NCI-H226 (cell line): ENCODE results near the gene ZNF19.

Experiments used
- DNase-seq: peaks from one replicate; pipeline ENCODE4 v3.0.0-alpha.2; 2015

Gene ZNF19

DNA sequence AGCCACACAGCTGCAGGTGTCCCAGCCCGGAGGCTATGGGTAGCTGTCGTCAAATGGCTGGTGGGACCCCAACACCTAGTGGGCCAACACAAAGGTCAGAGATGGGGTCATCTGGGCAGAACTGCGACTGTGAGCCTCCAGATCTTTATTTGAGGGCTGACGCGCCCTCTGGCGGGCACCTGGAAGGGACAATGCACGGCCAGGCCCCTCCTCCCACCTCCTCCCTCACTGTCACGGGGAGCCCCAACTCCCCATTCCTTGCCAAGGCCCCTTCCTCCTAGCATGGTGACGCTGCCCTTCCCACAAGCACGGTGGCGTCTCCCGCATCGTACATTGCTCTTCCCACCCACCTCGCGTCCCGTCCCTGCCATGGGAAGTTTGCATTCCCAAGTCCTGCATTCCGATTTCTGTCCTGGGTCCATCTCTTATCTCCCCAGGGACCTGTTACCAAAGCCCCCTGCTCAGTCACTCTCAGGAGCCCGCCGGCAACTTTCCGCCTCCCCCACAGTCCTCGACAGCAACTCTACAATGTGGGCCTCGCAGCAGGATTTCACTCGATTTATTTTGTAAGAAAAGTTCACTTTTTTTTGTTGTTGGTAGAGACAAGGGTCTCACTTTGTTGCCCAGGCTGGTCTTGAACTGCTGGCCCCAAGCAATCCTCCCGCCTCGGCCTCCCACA, 48.3 kb downstream of the ZNF19 start:
- no peak for DNase-seq

DNA sequence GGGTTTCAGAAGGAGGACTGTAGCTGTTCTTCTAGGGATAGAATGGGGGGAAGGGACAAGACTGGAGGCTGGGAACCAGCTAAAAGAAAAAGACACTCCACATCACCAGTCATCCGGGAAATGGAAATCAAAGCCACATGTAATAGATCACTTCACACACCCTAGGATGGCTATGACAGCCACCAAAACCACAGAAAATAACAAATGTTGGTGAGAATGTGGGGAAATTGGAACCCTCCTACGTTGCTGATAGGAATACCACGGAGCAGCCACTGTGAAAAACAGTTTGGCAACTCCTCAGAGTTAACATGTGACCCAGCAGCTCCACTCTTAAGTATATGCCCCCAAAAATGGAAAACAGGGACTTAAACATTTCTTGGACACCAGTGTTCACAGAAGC, 49.6 kb downstream of the ZNF19 start:
- no peak for DNase-seq

DNA sequence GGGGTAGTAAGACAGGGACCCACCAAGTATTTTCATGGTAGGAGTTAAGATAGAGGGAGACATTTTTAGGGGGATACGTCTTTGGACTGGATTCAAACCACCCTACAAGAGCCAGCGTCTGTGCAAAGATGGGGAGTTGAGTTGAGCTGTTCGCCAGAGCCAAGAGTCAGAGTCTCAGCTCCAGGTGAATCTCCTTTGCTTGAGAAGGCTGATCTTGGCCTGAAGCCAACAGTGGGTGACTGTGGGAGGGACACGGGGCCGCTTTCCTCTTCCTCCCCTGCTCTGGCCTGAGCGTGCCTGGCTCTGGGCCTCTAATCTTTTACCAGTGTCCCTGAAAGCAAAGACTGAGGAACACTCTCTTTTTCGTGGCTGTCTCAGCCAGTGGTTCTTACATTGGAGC, 52.7 kb downstream of the ZNF19 start:
- no peak for DNase-seq

DNA sequence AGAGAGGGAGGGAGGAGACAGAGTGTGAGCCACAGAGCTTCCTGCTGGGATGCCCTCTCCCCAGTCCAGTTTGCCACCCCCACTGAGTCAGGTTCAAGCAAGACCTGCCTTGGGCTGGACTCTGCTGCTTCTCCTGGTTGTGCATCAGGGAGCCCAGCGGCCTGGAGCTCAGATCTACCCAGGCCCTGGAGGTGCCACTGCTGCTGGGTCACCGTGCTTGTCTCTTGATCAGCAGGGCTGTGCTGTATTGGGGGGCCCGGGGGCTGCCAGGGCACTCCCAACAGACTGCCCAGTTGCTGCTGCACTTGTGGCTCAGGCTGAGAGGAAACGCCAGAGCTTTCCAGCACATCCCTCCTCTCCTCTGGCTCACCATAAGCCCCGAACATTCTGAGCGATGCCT, 56.2 kb downstream of the ZNF19 start:
- no peak for DNase-seq

DNA sequence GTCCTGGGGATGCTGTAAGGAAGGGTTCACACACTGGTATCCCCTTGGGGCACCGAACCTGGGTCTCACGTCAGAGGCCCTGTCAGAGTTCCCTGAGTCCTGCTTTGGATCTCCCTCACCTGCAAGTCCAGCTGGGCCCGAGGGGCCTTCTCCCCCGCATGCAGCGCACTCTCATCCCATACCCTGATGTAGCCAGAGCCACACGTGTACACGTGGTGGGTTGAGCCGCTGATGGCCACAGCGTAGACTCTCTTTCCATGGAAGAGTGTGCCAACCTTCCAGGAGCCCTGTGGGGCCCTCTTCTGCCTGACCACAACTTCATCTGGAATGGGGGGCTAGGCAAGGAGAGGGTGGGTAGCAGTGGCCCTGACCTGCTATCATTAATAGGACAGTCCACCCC, 57.1 kb downstream of the ZNF19 start:
- DNase-seq, result no peak

DNA sequence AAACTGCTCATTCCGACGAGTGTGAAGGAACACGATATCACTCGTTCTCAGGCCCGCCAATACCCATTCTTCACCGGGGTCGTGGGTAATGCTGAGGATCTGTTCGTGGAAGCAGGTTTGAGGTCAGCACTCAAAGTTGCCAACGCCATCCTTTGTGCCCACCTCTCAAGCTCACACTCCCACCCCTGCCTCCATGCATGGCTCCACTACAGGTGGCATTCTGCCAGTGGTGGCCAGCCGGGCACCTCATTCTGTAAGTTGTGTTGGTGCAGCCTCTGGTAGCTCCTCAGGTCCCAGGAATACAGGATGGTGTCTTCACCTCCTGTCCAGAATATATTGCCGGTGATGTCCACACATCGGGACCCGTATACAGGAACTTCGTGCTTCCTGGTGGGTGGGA, 57.9 kb downstream of the ZNF19 start:
- DNase-seq, result no peak

DNA sequence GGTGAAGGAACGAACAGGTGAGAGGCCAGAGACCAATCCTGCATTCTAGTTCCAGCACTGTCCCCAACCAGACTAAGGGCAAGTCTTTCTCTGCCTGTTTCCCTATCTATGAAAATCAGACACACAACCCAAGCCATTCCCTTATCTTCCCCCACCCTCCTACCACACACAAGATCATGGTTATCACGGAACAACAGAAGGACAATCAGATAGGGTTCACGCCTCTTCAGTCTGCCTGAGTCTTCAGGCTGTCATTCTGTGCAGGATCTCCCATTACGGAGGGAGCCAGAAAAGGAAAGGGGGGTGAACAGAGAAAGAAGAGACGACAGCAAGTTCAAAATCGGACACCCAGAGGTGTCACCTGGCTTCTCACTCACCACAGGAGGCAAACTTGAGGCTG, 58.4 kb downstream of the ZNF19 start:
- DNase-seq, result no peak

DNA sequence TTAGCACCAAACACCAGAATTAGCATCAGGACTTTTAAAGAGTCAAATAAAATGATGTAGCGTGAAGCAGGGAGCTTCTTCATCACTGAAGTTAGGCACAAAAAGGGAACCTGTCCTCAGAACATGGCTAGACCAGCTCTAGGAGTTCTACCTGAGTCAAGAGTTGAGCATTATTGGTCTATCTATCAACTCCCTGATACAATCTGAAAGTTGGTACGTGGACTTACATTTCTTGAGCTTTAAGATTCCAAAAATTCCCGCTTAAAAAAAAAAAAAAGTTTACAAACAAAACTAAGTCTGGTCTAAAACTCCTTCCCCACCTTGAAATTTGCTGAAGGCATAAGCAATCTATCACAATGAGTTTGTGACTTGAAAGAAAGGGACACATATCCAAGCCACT, 59.5 kb downstream of the ZNF19 start:
- DNase-seq, result no peak

DNA sequence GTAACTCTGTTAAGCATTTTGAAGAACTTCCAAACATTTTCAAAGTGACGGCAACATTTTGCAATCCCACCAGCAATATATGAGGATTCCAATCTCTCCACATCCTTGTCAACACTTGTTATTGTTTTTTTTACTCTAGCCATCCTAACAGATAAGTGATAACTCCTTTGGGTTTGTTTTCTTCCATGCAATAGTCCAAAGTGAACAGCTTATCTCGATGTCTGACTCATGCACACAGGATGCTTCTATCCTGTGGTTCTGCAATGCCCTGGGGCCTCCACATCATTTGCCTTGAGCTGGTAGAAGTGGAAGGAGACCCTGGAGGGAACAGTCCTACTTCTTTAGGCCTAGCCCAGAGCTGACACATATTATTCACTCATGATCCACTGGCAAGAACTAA, 60.2 kb downstream of the ZNF19 start:
- peak; percentile 98 for DNase-seq

DNA sequence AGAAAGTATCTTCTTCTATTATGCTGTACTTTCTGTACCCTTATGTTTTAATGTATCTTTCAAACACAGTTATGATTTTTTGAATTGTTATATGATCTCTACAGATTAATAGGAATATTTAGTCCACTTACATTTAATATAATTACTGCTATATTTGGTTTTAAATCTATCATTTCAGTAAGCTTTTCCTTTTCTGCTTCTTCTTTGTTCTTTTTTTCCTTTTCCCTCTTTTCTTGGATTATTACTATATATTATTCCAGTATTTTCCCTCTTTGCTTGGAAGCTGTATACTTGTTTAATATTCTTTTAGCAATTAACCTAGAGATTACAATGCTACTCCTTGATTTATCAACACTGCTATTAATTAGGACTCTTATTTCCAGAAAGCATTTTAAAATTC, 60.7 kb downstream of the ZNF19 start:
- DNase-seq, result no peak

DNA sequence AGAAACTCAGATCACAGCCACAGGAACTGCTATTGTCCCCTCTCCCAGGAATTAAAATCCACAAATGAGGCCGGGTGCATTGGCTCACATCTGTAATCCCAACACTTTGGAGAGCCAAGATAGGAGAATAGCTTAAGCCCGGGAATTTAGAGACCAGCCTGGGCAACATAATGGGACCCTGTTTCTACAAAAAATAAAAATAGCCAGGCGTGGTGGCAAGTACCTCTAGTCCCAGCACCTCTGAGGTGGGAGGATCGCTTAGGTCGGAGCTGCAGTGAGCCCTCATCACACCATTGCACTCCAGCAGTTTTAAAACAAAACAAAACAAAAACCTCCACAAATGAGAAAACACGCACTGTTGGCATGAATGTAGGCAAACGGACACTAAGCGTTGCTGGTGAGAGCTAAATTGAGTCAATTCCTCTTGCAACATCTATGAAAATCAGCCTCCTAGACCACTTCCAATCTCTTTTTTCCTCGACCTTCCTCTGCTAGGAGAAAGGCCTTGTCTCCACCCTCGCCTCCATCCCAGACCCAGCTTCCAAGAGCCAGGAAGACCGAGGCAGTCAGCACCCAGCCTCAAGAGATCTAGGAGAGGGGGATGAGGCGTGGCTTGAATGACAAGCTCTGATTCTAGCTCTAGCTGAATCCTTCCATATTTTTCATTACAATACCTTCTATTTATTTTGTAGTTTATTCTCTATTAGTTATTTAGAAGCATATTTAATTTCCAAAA, 62.1 kb downstream of the ZNF19 start:
- no peak for DNase-seq

DNA sequence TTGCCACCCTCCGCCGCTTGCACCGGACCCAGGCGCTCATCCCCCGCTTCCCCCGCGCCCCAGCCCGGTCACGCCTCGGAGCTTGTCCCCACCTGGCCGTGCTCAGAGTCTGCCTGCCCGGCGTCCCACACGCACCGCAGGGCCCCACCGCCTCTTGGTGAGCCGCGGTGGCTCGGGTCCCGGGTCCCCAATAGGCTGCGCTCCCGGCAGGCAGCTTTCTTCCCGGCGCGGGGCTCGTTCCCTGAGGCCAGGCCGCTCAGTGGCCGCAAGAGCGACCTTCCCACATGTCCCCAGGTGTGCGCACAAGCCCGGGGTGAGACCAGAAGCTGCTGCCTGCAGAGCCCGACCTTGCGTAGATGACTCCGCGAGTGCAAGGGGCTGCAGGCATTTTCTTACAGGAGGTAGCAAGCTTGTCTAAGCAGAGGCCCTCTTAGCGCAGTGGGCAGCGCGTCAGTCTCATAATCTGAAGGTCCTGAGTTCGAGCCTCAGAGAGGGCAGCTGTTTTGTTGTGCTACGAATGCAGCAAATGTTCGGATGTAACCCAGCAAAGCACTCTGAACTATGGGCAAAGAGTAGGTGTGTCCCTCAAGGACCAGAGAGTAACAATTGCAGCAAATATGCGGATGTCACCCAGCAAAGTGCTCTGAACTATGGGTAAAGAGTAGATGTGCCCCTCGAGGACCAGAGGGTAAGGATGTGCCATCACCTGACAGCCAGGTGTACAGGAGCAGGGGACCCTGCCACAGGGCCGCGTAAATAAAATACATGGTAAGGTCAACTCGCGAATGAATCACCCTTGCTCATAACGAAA, 62.9 kb downstream of the ZNF19 start:
- DNase-seq, result no peak

DNA sequence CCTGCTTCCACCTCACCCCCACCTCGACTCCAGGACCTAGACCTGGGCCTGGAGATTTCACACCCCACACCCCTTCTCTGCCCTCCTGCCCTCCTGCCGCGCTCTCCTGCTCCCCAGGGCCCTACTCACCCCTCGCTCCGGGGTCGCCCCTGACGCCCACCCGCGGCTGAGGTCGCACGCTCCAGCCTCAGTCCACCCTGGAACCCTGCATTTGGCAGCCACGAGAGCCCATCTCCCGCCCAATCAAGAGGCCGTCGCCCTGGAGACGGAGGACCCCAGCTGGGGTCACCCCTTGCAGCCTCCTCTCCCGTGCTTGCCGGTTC, 63.4 kb downstream of the ZNF19 start:
- DNase-seq, result no peak

DNA sequence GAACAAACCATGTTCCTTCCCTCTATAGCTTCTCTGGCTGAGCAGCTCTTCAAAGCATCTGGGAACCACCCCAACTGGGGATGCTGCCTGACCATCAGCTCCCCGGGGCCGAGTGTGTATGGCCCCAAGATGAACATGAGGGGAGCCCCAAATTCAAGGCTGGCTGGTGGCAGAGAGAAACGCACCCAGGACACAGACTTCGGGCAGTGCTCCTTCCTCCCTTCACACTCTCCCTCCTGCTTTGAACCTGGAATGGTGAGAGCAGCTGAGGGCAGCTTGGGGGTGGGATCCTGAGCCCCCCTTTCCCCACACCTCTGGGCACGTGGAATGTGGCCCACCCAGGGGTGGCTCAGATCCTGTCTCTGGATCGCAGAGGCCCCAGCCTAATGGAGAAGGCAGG, 64.5 kb downstream of the ZNF19 start:
- DNase-seq, result no peak

DNA sequence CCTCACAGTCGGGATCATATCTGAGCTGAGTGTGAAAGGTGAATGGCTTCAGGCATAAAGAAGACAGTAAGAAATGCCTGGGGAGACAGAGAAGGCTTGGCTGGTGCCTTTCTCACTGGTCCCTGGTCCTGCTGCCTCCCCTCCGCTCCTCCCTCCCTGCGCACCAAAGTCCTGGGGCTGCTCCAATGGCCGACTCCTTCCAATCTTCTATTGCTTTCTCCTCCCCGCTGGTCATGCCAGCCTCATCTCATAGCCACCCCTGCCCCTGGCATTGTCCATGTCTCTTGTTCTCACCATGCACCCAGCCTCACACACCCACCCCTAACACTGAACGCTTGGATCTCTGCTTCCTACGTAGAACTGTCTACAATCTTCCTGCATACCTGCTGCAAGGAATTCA, 65.3 kb downstream of the ZNF19 start:
- DNase-seq, result no peak
